Suprapubic skin (tissue), 4 donors: ENCODE measurements around the gene SUPT4H1. TPM values are rescaled to one million over a fixed set of nuclear protein-coding genes. Genes with fewer than 3 reads are reported as not detected.

ENCODE experiments used
- DNase-seq, 2 donors: peaks; one replicate each; pipeline ENCODE4 v3.0.0-alpha.2; 2019; ENCODE audit warnings: low spot score in 2 of 2
- H3K27ac ChIP-seq: fragments of 200-600 bp; sonication (generic); one replicate; pipeline ENCODE4 v1.5.1; 2019
- H3K27me3 ChIP-seq: fragments of 200-600 bp; sonication (generic); one replicate; pipeline ENCODE4 v1.5.1; 2019
- H3K36me3 ChIP-seq: fragments of 200-600 bp; sonication (generic); one replicate; pipeline ENCODE4 v1.5.1; 2019
- H3K4me1 ChIP-seq: fragments of 200-600 bp; sonication (generic); one replicate; pipeline ENCODE4 v1.5.1; 2019
- H3K4me3 ChIP-seq: fragments of 200-600 bp; sonication (generic); one replicate; pipeline ENCODE4 v1.5.1; 2019; ENCODE audit warnings: mild to moderate bottlenecking
- H3K9me3 ChIP-seq: fragments of 200-600 bp; sonication (generic); one replicate; pipeline ENCODE4 v1.5.1; 2019
- EP300 ChIP-seq: sonication (generic); formaldehyde crosslinking; IDR thresholded peaks from one replicate; pipeline ENCODE4 v1.6.1; 2017; ENCODE audit warnings: antibody characterized with exemption
- POLR2A ChIP-seq, 2 donors: fragments of 450-650 bp; IDR thresholded peaks; one replicate each; pipeline ENCODE4 v1.6.1; 2017; ENCODE audit warnings: antibody characterized with exemption in 2 of 2, mild to moderate bottlenecking in 2 of 2, moderate library complexity in 2 of 2
- POLR2AphosphoS5 ChIP-seq, 3 donors: sonication (generic); formaldehyde crosslinking; IDR thresholded peaks; one replicate each; pipeline ENCODE4 v1.6.1; 2017; ENCODE audit warnings: antibody characterized with exemption in 3 of 3
- WGBS: methylation state at CpG from one replicate; pipeline ENCODE4 v1.1.5; 2018; 5-methylcytosine and 5-hydroxymethylcytosine counted together
- total RNA-seq, 4 donors: library from RNA; depleted of rRNA; stranded (reverse); fragments of >200 nt; gene quantifications; one replicate each; pipeline ENCODE4 v1.1.0, GENCODE V29; 2016
- TF ChIP-seq, protein P1 (sequence below), 2 donors: fragments of 200-600 bp in 1 of 2; fragments of 450-650 bp in 1 of 2; sonication (generic) in 1 of 2; IDR thresholded peaks; one replicate each; pipeline ENCODE4 v1.5.1; 2016 to 2019; ENCODE audit warnings: antibody characterized with exemption in 2 of 2, mild to moderate bottlenecking in 1 of 2, moderate library complexity in 1 of 2

Gene SUPT4H1
- total RNA-seq, 4 donors from 2014 or later: 33.8 to 48.3 (median 40.3) TPM

DNA sequence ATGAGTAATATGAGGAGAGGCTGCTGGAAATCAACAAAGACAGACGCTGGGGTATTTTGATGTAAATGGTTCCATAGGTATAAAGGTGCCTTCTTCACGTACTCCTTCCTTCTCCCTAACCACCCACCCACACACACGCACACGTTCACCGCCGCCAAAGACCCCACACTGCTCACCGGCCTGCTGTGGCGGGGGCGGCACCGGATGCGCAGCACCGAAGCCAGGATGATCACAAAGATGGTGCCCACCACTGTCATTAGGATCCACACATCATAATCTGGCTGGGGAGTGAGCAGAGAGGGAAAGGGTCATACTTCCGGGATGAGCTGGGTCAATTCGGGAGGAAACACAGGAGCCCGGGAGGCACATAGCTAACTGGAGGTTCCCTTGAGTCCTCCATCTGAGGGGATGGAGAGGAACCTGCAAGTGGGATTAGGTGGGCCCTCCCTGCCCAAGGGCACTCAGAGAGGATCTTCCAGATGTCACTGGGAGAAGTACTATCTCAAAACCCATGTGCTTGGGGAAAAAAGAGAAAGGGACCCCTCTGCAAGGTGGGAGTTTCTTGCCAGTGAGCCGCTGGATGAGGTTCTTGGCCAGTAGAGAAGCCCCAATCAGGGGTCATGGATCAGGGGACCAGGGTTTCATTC is 10.5 kb upstream of the SUPT4H1 start:
- H3K4me1 ChIP-seq: peaks cover 37% of the 10 kb centered on the region
- 92% methylated on average over 16 of the region's 16 CpGs for WGBS
- H3K9me3 ChIP-seq: no peaks in the 10 kb centered on the region
- H3K27me3 ChIP-seq: no peaks in the 10 kb centered on the region
- H3K4me3 ChIP-seq: no peak overlapping the region
- peaks cover 9% of the 10 kb centered on the region for H3K36me3 ChIP-seq
- no peak overlapping the region for H3K27ac ChIP-seq
- TF ChIP-seq, protein P1, sequence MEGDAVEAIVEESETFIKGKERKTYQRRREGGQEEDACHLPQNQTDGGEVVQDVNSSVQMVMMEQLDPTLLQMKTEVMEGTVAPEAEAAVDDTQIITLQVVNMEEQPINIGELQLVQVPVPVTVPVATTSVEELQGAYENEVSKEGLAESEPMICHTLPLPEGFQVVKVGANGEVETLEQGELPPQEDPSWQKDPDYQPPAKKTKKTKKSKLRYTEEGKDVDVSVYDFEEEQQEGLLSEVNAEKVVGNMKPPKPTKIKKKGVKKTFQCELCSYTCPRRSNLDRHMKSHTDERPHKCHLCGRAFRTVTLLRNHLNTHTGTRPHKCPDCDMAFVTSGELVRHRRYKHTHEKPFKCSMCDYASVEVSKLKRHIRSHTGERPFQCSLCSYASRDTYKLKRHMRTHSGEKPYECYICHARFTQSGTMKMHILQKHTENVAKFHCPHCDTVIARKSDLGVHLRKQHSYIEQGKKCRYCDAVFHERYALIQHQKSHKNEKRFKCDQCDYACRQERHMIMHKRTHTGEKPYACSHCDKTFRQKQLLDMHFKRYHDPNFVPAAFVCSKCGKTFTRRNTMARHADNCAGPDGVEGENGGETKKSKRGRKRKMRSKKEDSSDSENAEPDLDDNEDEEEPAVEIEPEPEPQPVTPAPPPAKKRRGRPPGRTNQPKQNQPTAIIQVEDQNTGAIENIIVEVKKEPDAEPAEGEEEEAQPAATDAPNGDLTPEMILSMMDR (IDR thresholded peaks at IDR 0.05): no peak
- DNase-seq: no peak

DNA sequence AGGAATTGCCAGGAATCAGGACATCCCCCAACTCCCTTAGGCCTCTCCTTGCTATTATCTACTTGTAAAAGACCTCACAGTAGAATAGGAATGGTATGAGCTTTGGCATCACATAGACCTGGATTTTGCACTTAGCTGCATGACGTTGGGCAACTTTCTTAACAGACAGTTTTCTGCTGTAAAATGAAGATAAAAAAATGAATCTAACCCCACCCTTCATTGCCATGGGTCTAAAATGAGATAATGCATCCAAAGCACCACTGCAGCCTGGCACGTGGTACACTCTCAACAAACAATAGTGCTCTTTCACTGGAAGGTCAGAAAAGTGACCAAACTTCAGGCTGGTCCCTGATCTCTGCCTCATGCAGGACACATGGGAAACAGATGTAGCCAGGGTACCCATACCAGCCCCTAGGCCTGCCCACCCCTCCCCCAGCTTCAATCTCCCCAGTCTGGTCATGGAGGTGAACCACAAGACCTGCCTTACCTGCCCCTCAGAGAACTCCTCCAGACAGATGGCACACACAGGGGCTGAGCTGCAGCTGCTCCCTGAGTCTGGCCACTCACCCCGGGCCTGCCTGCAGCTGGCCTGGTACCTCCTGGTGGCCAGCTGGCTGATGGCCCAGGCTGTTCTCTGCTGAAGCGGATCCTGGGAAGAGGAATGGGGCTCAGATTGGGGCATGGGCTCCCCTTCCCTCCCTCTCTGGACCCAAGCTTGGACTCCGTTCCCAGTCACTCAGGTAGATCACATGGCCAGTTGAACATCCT is 8.5 kb upstream of the SUPT4H1 start:
- no peak for TF ChIP-seq POLR2A (IDR thresholded peaks at IDR 0.05)
- no peak for TF ChIP-seq EP300
- TF ChIP-seq, protein P1 (IDR thresholded peaks at IDR 0.05): no peak
- no peak for TF ChIP-seq POLR2AphosphoS5 (IDR thresholded peaks at IDR 0.05)
- WGBS: 76% methylated on average over 5 of the region's 5 CpGs
- DNase-seq: no peak
- Histone ChIP-seq H3K27ac (no peak overlapping the region), H3K9me3 (no peaks in the 10 kb centered on the region), H3K36me3 (peaks cover 9% of the 10 kb centered on the region), H3K27me3 (no peaks in the 10 kb centered on the region), H3K4me1 (peaks cover 27% of the 10 kb centered on the region), H3K4me3 (no peak overlapping the region)

DNA sequence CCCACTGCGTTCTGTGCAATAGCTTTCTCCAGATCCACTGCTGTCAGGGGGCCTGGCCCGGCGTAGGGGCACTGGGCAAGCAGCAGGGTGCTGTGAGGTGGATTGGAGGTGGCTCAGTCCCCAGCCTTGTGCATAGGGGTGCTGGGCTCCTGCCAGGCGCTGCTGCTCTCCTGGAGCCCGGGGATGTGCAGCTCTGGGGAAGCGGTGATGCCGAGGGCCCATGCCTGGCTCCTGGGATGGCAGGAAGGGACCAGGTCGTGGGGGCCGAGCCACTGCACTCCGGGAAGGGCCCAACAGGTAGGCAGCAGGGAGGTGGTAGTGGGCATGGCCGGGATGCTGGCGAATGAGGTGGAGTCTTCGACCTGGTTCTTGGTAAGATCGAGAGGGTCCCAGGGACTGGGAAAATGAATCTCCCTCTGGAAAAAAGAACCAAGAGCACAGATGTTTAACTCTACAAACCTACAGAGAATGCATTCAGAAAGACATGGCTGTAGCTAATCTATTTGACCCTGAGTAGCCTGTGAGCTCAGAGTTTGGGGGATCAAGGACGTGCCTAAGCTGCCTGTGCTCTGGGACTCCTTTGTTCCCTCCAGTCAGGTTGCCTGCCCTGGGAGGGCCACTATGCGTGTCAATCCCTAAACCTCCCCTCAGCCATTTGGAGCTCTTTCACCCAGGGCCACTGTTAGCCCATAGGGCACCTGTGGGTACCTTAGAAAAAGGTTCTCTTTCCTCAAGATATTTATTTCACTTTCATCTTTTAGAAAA is 6.6 kb upstream of the SUPT4H1 start:
- H3K27me3 ChIP-seq: no peaks in the 10 kb centered on the region
- DNase-seq: no peak
- H3K4me1 ChIP-seq: peaks cover 11% of the 10 kb centered on the region
- 85% methylated on average over 12 of the region's 16 CpGs for WGBS
- no peak overlapping the region for H3K27ac ChIP-seq
- H3K36me3 ChIP-seq: peaks cover 9% of the 10 kb centered on the region
- no peak for TF ChIP-seq POLR2A (IDR thresholded peaks at IDR 0.05)
- TF ChIP-seq, protein P1 (IDR thresholded peaks at IDR 0.05): no peak
- TF ChIP-seq POLR2AphosphoS5 (IDR thresholded peaks at IDR 0.05): no peak
- TF ChIP-seq EP300: no peak
- H3K4me3 ChIP-seq: no peak overlapping the region
- no peaks in the 10 kb centered on the region for H3K9me3 ChIP-seq

DNA sequence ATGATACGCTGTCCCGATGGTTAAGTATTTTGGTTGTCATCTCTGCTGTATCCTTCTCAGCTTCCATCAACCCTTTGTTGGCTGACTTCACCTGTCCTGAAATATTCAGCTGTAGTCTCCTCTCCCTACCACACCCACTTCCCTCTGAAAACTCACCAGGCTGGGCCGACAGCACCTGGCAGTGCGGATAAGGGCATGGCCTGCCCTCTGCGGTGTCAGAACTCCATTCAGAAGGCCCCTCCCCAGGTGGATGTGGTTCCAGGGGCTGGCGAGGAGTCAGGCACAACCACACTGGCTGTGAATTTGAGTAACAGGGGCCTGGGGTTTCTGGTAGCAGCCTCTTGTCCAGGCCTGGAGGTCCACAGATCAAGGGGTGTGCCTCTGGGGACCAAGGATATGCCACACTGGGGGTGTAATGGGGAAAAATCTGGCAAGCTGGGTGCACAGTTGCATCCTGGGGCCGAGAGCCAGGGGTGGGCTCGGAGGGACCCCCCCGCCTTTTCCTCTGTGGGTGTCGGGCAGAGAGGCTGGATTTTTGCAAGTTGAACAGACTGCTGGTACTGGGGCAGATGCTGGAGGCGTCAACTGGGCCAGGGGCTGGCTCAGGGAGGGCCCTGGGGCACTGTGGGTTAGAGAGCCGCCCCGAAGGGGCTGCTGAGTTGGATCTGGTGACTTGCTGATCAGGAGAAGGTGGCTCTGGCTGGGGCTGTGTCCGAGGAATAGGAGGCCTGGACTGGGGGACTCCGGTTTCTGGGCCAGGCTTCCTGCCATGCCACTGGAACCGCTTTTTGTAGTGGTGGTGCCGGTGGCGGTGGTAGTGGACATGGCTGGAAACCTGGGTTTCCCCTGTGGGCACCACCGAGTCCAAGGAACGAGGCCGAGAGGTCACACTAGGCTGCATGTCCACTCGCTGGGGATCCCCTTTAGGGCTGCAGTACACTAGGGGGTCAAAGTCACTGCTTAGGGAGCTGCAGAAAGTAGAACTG is 5.6 kb upstream of the SUPT4H1 start:
- H3K27me3 ChIP-seq: no peaks in the 10 kb centered on the region
- H3K4me3 ChIP-seq: no peak overlapping the region
- no peak for DNase-seq
- no peak overlapping the region for H3K27ac ChIP-seq
- WGBS: 69% methylated on average over 13 of the region's 22 CpGs
- peaks cover 9% of the 10 kb centered on the region for H3K36me3 ChIP-seq
- no peaks in the 10 kb centered on the region for H3K9me3 ChIP-seq
- TF ChIP-seq POLR2A (IDR thresholded peaks at IDR 0.05) (no peak), POLR2AphosphoS5 (IDR thresholded peaks at IDR 0.05) (no peak), EP300 (no peak)
- TF ChIP-seq, protein P1 (IDR thresholded peaks at IDR 0.05): no peak
- H3K4me1 ChIP-seq: peaks cover 18% of the 10 kb centered on the region
